HepG2 (cell line): Measurements from ENCODE around the gene TMEM131L. TPM values are rescaled to one million over a fixed set of nuclear protein-coding genes. Genes with fewer than 3 reads are reported as not detected.

ENCODE experiments used
- ATAC-seq: fragments of 200-7000 bp; cut with Tn5 transposase; 3 replicates; pipeline ENCODE4 v1.9.1; 2020; ENCODE audit warnings: mild to moderate bottlenecking, moderate library complexity
- BruUV-seq: library from RNA; stranded (reverse); fragments of 400-500 nt; replicated peaks from 2 replicates; lab custom pipeline; 2021; lab: Mats Ljungman, UMichigan
- CTCF ChIA-PET: fragments of 300-600 bp; formaldehyde crosslinking; extraction: SDS; loops from one replicate; lab custom pipeline; 2021; ENCODE audit warnings: low total read pairs, inconsistent platforms, low intra/inter-chr PET ratio; lab: Yijun Ruan, JAX
- POLR2A ChIA-PET: fragments of 350-600 bp; sonication (Branson Sonifier 250); formaldehyde crosslinking; loops from one replicate; lab custom pipeline; 2020; ENCODE audit warnings: antibody characterized with exemption, inconsistent platforms; lab: Yijun Ruan, JAX
- DNase-seq: peaks from one replicate; pipeline ENCODE4 v3.0.0-alpha.2; 2015; ENCODE audit warnings: low spot score
- FAIRE-seq: peaks from 3 replicates; lab custom pipeline; 2011; peaks lifted over from hg19 to GRCh38; lab: Jason Lieb, UNC
- H2AFZ ChIP-seq: one replicate; pipeline ENCODE4 v1.6.1; 2011; ENCODE audit warnings: low read length, inconsistent platforms
- H3K27ac ChIP-seq: fragments of 300-600 bp; 3 replicates; pipeline ENCODE4 v1.8.0; 2011; ENCODE audit warnings: mixed run types, mild to moderate bottlenecking, mixed read lengths, low read length, inconsistent platforms; ENCODE audit not compliant: insufficient read depth; ENCODE audit errors: extremely low read length
- H3K27me3 ChIP-seq, 2 experiments: fragments of 200-600 bp in 1 of 2; 2 replicates in 1 of 2; 3 replicates in 1 of 2; pipeline versions ENCODE4 v1.6.0 to v1.8.0; 2011; ENCODE audit warnings: low read length in 2 of 2, mild to moderate bottlenecking in 2 of 2, moderate library complexity in 2 of 2, inconsistent platforms in 1 of 2; ENCODE audit not compliant: insufficient read depth in 2 of 2, control insufficient read depth in 1 of 2
- H3K36me3 ChIP-seq, 2 experiments: fragments of 200-600 bp in 1 of 2; replicated peaks in 1 of 2; 2 replicates in 1 of 2; 3 replicates in 1 of 2; pipeline versions ENCODE4 v1.5.1 to v1.8.0; 2011; ENCODE audit warnings: low read length in 2 of 2, inconsistent platforms in 1 of 2; ENCODE audit not compliant: insufficient read depth in 2 of 2, control insufficient read depth in 1 of 2
- H3K4me1 ChIP-seq: 2 replicates; pipeline ENCODE4 v1.5.1; 2012; ENCODE audit warnings: low read length, inconsistent platforms; ENCODE audit not compliant: insufficient read depth
- H3K4me2 ChIP-seq: 2 replicates; pipeline ENCODE4 v1.6.0; 2011; ENCODE audit warnings: low read depth, low read length, inconsistent platforms
- H3K4me3 ChIP-seq, 3 experiments: fragments of 200-600 bp in 1 of 3; sonication (generic), shearing (Covaris generic) in 1 of 3; replicated peaks in 1 of 3; 2 replicates each; pipeline ENCODE4 v1.5.1; 2011 to 2016; ENCODE audit warnings: low read length in 3 of 3, inconsistent platforms in 2 of 3, low read depth in 2 of 3, mild to moderate bottlenecking in 2 of 3, control low read depth in 1 of 3, mixed read lengths in 1 of 3; ENCODE audit not compliant: insufficient read depth in 1 of 3
- H3K79me2 ChIP-seq: one replicate; pipeline ENCODE4 v1.6.1; 2011; ENCODE audit warnings: low read length, inconsistent platforms; ENCODE audit not compliant: insufficient read depth
- H3K9ac ChIP-seq: 2 replicates; pipeline ENCODE4 v1.6.0; 2011; ENCODE audit warnings: mild to moderate bottlenecking, low read depth, low read length, inconsistent platforms; ENCODE audit not compliant: insufficient read depth
- H3K9me3 ChIP-seq: 2 replicates; pipeline ENCODE4 v1.5.1; 2012; ENCODE audit warnings: mild to moderate bottlenecking, low read length
- H4K20me1 ChIP-seq: 2 replicates; pipeline ENCODE4 v1.6.0; 2011; ENCODE audit warnings: inconsistent platforms, mild to moderate bottlenecking, low read length, moderate library complexity; ENCODE audit not compliant: insufficient read depth
- ATM ChIP-seq: fragments of 450-650 bp; IDR thresholded peaks from 2 replicates; pipeline ENCODE4 v1.7.1; 2017; ENCODE audit warnings: mild to moderate bottlenecking, borderline replicate concordance
- BCL6 ChIP-seq: IDR thresholded peaks from 2 replicates; pipeline ENCODE4 v1.6.1; 2016; ENCODE audit warnings: missing genetic modification reagents, missing compliant biosample characterization
- EP300 ChIP-seq, 3 experiments: sonication (generic) in 1 of 3; formaldehyde crosslinking in 1 of 3; IDR thresholded peaks; 2 replicates each; pipeline versions ENCODE4 v1.5.1 to v1.6.1; 2011 to 2020; ENCODE audit warnings: low read depth in 2 of 3, low read length in 2 of 3, borderline replicate concordance in 1 of 3, improper control_type of control experiment in 1 of 3, mild to moderate bottlenecking in 1 of 3, missing genetic modification reagents in 1 of 3, moderate library complexity in 1 of 3
- FOXK1 ChIP-seq: sonication (generic); formaldehyde crosslinking; IDR thresholded peaks from 2 replicates; pipeline ENCODE4 v1.4.0; 2020; ENCODE audit warnings: low read depth, missing genetic modification reagents, borderline replicate concordance
- GFI1 ChIP-seq: sonication (generic); formaldehyde crosslinking; IDR thresholded peaks from 2 replicates; pipeline ENCODE4 v1.5.0; 2020; ENCODE audit warnings: missing genetic modification reagents, mild to moderate bottlenecking, borderline replicate concordance
- NR2F2 ChIP-seq: IDR thresholded peaks from 2 replicates; pipeline ENCODE4 v1.6.1; 2012; ENCODE audit warnings: low read depth, inconsistent platforms, borderline replicate concordance
- NR2F6 ChIP-seq, 2 experiments: IDR thresholded peaks; 2 replicates each; pipeline ENCODE4 v1.6.1; 2016; ENCODE audit warnings: antibody characterized with exemption in 1 of 2, mild to moderate bottlenecking in 1 of 2
- RARA ChIP-seq: IDR thresholded peaks from 2 replicates; pipeline ENCODE4 v1.6.1; 2016; ENCODE audit warnings: missing genetic modification reagents, missing compliant biosample characterization
- RCOR2 ChIP-seq: IDR thresholded peaks from 2 replicates; pipeline ENCODE4 v1.6.1; 2016; ENCODE audit warnings: missing biosample characterization, missing genetic modification reagents
- TCF7 ChIP-seq: sonication (generic); IDR thresholded peaks from 2 replicates; pipeline ENCODE4 v1.6.1; 2016; ENCODE audit warnings: antibody characterized with exemption, low read depth
- ZBTB38 ChIP-seq: sonication (generic); formaldehyde crosslinking; IDR thresholded peaks from 2 replicates; pipeline ENCODE4 v1.5.1; 2020; ENCODE audit warnings: mild to moderate bottlenecking, missing genetic modification reagents
- ZBTB39 ChIP-seq: sonication (generic); formaldehyde crosslinking; IDR thresholded peaks from 2 replicates; pipeline ENCODE4 v1.5.0; 2020; ENCODE audit warnings: missing genetic modification reagents
- ZFY ChIP-seq: sonication (generic); formaldehyde crosslinking; IDR thresholded peaks from 2 replicates; pipeline ENCODE4 v1.4.0; 2020; ENCODE audit warnings: missing genetic modification reagents
- ZNF136 ChIP-seq: sonication (generic); formaldehyde crosslinking; IDR thresholded peaks from 2 replicates; pipeline ENCODE4 v1.8.1; 2022; ENCODE audit warnings: low read depth, mild to moderate bottlenecking, moderate library complexity, missing genetic modification reagents
- WGBS: methylation state at CpG from one replicate; pipeline ENCODE4 v1.1.6; 2017; ENCODE audit warnings: low lambda C conversion rate; 5-methylcytosine and 5-hydroxymethylcytosine counted together
- in situ Hi-C: cut with HindIII; loops from 2 replicates; pipeline ENCODE4 v1.10.0; 2017; ENCODE audit warnings: low pct_unique_long_range_greater_than_20kb; ENCODE audit not compliant: extremely low pct_ligation_motif_present
- intact Hi-C: fragments of 100-400 bp; cut with micrococcal nuclease; formaldehyde crosslinking; loops from one replicate; pipeline ENCODE4 v1.10.0; 2022; ENCODE audit not compliant: unreplicated experiment
- polyA plus RNA-seq, 8 experiments: library from polyadenylated mRNA; depleted of rRNA in 3 of 8; stranded (reverse) in 7 of 8; unstranded in 1 of 8; fragments of >200 nt; fragmentation: Illumina TruSeq in 4 of 8; extraction: Trizol in 4 of 8; gene quantifications; 2 replicates each; pipeline versions ENCODE4 v1.2.1 to v1.2.3, GENCODE V29; 2011 to 2016; ENCODE audit warnings: low read depth in 4 of 8, missing spikeins in 1 of 8, mixed read lengths in 1 of 8; ENCODE audit not compliant: insufficient read depth in 1 of 8
- total RNA-seq, 5 experiments: library from RNA; depleted of rRNA; stranded (reverse); fragments of >200 nt; fragmentation: Illumina TruSeq; extraction: Trizol; gene quantifications; 2 replicates each; pipeline ENCODE4 v1.2.3, GENCODE V29; 2016; ENCODE audit warnings: low read depth in 1 of 5

The TMEM131L gene
- total and polyA plus RNA-seq, 2 of the 13 experiments (the other 11 are each of a cell fraction or from before 2014, with no cell fraction given), result 2.2 to 4.5 TPM

GRCh38 chr4:153511104-153511503 lies 44.9 kb downstream of the TMEM131L start:
- Histone ChIP-seq H3K9ac (no peak overlapping the region), H2AFZ (no peak overlapping the region), H3K36me3 (no peaks in the 10 kb centered on the region), H4K20me1 (no peaks in the 10 kb centered on the region), H3K4me3 (no peak overlapping the region), H3K27me3 (no peaks in the 10 kb centered on the region), H3K79me2 (no peaks in the 10 kb centered on the region), H3K4me2 (no peak overlapping the region), H3K4me1 (peaks cover 48% of the 10 kb centered on the region), H3K27ac (no peak overlapping the region), H3K9me3 (no peaks in the 10 kb centered on the region)
- CTCF ChIA-PET, result no interaction called here
- ATAC-seq (no peak), FAIRE-seq (no peak), DNase-seq (no peak)
- WGBS, result 99% methylated on average over 6 of the region's 6 CpGs
- POLR2A ChIA-PET, result no interaction called here
- no peak for TF ChIP-seq ZNF136 (CRISPR knock-in tag)
- TF ChIP-seq RCOR2, result no peak
- TF ChIP-seq FOXK1 (CRISPR knock-in tag), result no peak
- no peak for TF ChIP-seq ZBTB39 (CRISPR knock-in tag)
- no peak for TF ChIP-seq ZFY (CRISPR knock-in tag)
- in situ Hi-C loops, result no loop called here
- intact Hi-C loops, result no loop called here
- no TSS peak for BruUV-seq

- Histone ChIP-seq H3K9ac (no peak overlapping the region), H3K4me2 (no peak overlapping the region), H3K27me3 (no peaks in the 10 kb centered on the region), H4K20me1 (no peaks in the 10 kb centered on the region), H3K79me2 (no peaks in the 10 kb centered on the region), H3K4me1 (peaks cover 36% of the 10 kb centered on the region), H2AFZ (no peak overlapping the region), H3K9me3 (no peaks in the 10 kb centered on the region), H3K36me3 (no peaks in the 10 kb centered on the region), H3K4me3 (no peak overlapping the region), H3K27ac (no peak overlapping the region)
- CTCF ChIA-PET, result no interaction called here
- FAIRE-seq, result no peak
- TF ChIP-seq RARA (CRISPR knock-in tag) (peak; percentile 52), TCF7 (0 out of 2 replicates have a peak, but pooled peaks have one; percentile 33), BCL6 (CRISPR knock-in tag) (peak; percentile 62; the same call in 1 of the 2 replicates), ZBTB38 (CRISPR knock-in tag) (no peak), GFI1 (CRISPR knock-in tag) (peak; percentile 31; the same call in 1 of the 2 replicates), EP300 (IDR thresholded peaks at IDR 0.05; ENCODE audit: low read depth in 2 of 2, low read length in 2 of 2) (peak in 1 of 2 experiments; percentile 27; a peak in 1 of 4 replicates), EP300 (CRISPR knock-in tag; IDR thresholded peaks at IDR 0.05; ENCODE audit: borderline replicate concordance) (no peak), NR2F6 (IDR thresholded peaks at IDR 0.05) (peak; percentile 87), NR2F6 (CRISPR knock-in tag; IDR thresholded peaks at IDR 0.05) (no peak), NR2F2 (peak; percentile 90), ATM (no peak)
- intact Hi-C loops, result no loop called here
- POLR2A ChIA-PET, result no interaction called here
- in situ Hi-C loops, result no loop called here
- BruUV-seq, result no TSS peak
- 51% methylated on average over 7 of the region's 7 CpGs for WGBS
- no peak for ATAC-seq
- DNase-seq, result no peak
These were observed 46.1 kb downstream of the TMEM131L start for GRCh38 chr4:153512162-153512852.
